GM19324 (cell line): Measurements from ENCODE around the gene ENDOG.
"Not testable (repeated sequence)": the region's sequence is repeated elsewhere in the genome, so short reads cannot be mapped to it uniquely, and the experiment has no call there.

Experiments used
- ATAC-seq: cut with Tn5 transposase; IDR thresholded peaks from one replicate; pipeline ENCODE4 v1.9.1; 2021; ENCODE audit warnings: mild to moderate bottlenecking, moderate library complexity; ENCODE audit not compliant: unreplicated experiment, low FRiP score

Gene ENDOG

GRCh38 chr9:128818099-128818838 lies at the start of gene ENDOG:
Gene ENDOG (plus strand): TSS chr9:128818500. CDS start chr9:128818685, 185 bp downstream.
- peak; percentile 89 for ATAC-seq

GRCh38 chr9:128768606-128769005 lies 49.7 kb upstream of the ENDOG start:
- no peak for ATAC-seq

- no peak for ATAC-seq
Observed at GRCh38 chr9:128770286-128771030, 47.8 kb upstream of the ENDOG start.

- ATAC-seq = no peak
Observed at GRCh38 chr9:128771094-128771721, 47.1 kb upstream of the ENDOG start.

GRCh38 chr9:128771745-128772519 lies 46.4 kb upstream of the ENDOG start, which contains the start of gene ZER1:
Gene ZER1 (minus strand): TSS chr9:128771927. CDS start chr9:128755565, 16,362 bp downstream.
- ATAC-seq = peak; percentile 91

- no peak for ATAC-seq
Observed at GRCh38 chr9:128773049-128773448, 45.3 kb upstream of the ENDOG start.

GRCh38 chr9:128774804-128775203 lies 43.5 kb upstream of the ENDOG start:
- no peak for ATAC-seq

- ATAC-seq = not testable (repeated sequence)
Observed at GRCh38 chr9:128780093-128780492, 38.2 kb upstream of the ENDOG start.

- ATAC-seq = no peak
Observed at GRCh38 chr9:128781187-128782070, 36.9 kb upstream of the ENDOG start.

- ATAC-seq = no peak
Observed at GRCh38 chr9:128782669-128783068, 35.6 kb upstream of the ENDOG start.

GRCh38 chr9:128785427-128785826 lies 32.9 kb upstream of the ENDOG start:
- no peak for ATAC-seq

- ATAC-seq = peak; percentile 82
Observed at GRCh38 chr9:128786681-128787601, 31.4 kb upstream of the ENDOG start, which contains the start of gene TBC1D13. Gene TBC1D13 (plus strand): TSS chr9:128787253. CDS start chr9:128787354, 101 bp downstream.

- no peak for ATAC-seq
Observed at GRCh38 chr9:128787659-128788058, 30.6 kb upstream of the ENDOG start.

GRCh38 chr9:128788445-128788844 lies 29.9 kb upstream of the ENDOG start:
- ATAC-seq = no peak

GRCh38 chr9:128790536-128790935 lies 27.8 kb upstream of the ENDOG start:
- ATAC-seq = no peak

- ATAC-seq = no peak
Observed at GRCh38 chr9:128792134-128792533, 26.2 kb upstream of the ENDOG start.

- ATAC-seq = no peak
Observed at GRCh38 chr9:128792978-128793686, 25.2 kb upstream of the ENDOG start.

- ATAC-seq = not testable (repeated sequence)
Observed at GRCh38 chr9:128794961-128795360, 23.3 kb upstream of the ENDOG start.
